ENCODE measurements around the gene DACH1.

Gene DACH1

GRCh38 chr13:71610876-71611275 is 256.1 kb downstream of the DACH1 start:
- no peaks in the 10 kb centered on the region for H3K36me3 ChIP-seq (ENCODE audit: insufficient read depth, low read length)
- H3K9me3 ChIP-seq (ENCODE audit: low read length): no peaks in the 10 kb centered on the region
- H2AFZ ChIP-seq (ENCODE audit: low read depth, low read length): no peak overlapping the region
- no peaks in the 10 kb centered on the region for H3K27me3 ChIP-seq (ENCODE audit: insufficient read depth, low read length)
- peaks cover 5% of the 10 kb centered on the region for H3K4me1 ChIP-seq (ENCODE audit: insufficient read depth, low read length)
- no peak overlapping the region for H3K4me3 ChIP-seq (ENCODE audit: low read length)

- peaks cover 5% of the 10 kb centered on the region for H3K4me1 ChIP-seq (ENCODE audit: insufficient read depth, low read length)
- no peaks in the 10 kb centered on the region for H3K36me3 ChIP-seq (ENCODE audit: insufficient read depth, low read length)
- no peak overlapping the region for H2AFZ ChIP-seq (ENCODE audit: low read depth, low read length)
Observed at GRCh38 chr13:71609271-71609670, 257.7 kb downstream of the DACH1 start.

GRCh38 chr13:71607575-71607974 is 259.4 kb downstream of the DACH1 start:
- Histone ChIP-seq H3K4me1 (ENCODE audit: insufficient read depth, low read length) (peaks cover 5% of the 10 kb centered on the region), H2AFZ (ENCODE audit: low read depth, low read length) (no peak overlapping the region), H3K4me3 (ENCODE audit: low read length) (no peak overlapping the region), H3K36me3 (ENCODE audit: insufficient read depth, low read length) (no peaks in the 10 kb centered on the region), H3K27me3 (ENCODE audit: insufficient read depth, low read length) (no peaks in the 10 kb centered on the region), H3K9me3 (ENCODE audit: low read length) (no peaks in the 10 kb centered on the region)

More at GRCh38 chr13:71609271-71609670, 257.7 kb downstream of the DACH1 start:
- H3K27me3 ChIP-seq (ENCODE audit: insufficient read depth, low read length): no peaks in the 10 kb centered on the region
- H3K4me3 ChIP-seq (ENCODE audit: low read length): no peak overlapping the region
- H3K9me3 ChIP-seq (ENCODE audit: low read length): no peaks in the 10 kb centered on the region

GRCh38 chr13:71606818-71607217 is 260.2 kb downstream of the DACH1 start:
- Histone ChIP-seq H3K4me3 (ENCODE audit: low read length) (no peak overlapping the region), H3K9me3 (ENCODE audit: low read length) (no peaks in the 10 kb centered on the region), H3K27me3 (ENCODE audit: insufficient read depth, low read length) (no peaks in the 10 kb centered on the region), H3K36me3 (ENCODE audit: insufficient read depth, low read length) (no peaks in the 10 kb centered on the region), H3K4me1 (ENCODE audit: insufficient read depth, low read length) (peaks cover 5% of the 10 kb centered on the region), H2AFZ (ENCODE audit: low read depth, low read length) (no peak overlapping the region)

- Histone ChIP-seq H3K4me1 (ENCODE audit: insufficient read depth, low read length) (no peaks in the 10 kb centered on the region), H3K36me3 (ENCODE audit: insufficient read depth, low read length) (no peaks in the 10 kb centered on the region), H3K9me3 (ENCODE audit: low read length) (no peaks in the 10 kb centered on the region), H3K27me3 (ENCODE audit: insufficient read depth, low read length) (no peaks in the 10 kb centered on the region), H2AFZ (ENCODE audit: low read depth, low read length) (no peak overlapping the region), H3K4me3 (ENCODE audit: low read length) (no peak overlapping the region)
Observed at GRCh38 chr13:71605744-71606143, 261.3 kb downstream of the DACH1 start.

- no peak overlapping the region for H3K4me3 ChIP-seq (ENCODE audit: low read length)
- H3K27me3 ChIP-seq (ENCODE audit: insufficient read depth, low read length): no peaks in the 10 kb centered on the region
- no peaks in the 10 kb centered on the region for H3K36me3 ChIP-seq (ENCODE audit: insufficient read depth, low read length)
- no peak overlapping the region for H2AFZ ChIP-seq (ENCODE audit: low read depth, low read length)
- no peaks in the 10 kb centered on the region for H3K4me1 ChIP-seq (ENCODE audit: insufficient read depth, low read length)
- H3K9me3 ChIP-seq (ENCODE audit: low read length): no peaks in the 10 kb centered on the region
Observed at GRCh38 chr13:71603255-71603654, 263.7 kb downstream of the DACH1 start.

GRCh38 chr13:71602344-71602743 is 264.7 kb downstream of the DACH1 start:
- no peaks in the 10 kb centered on the region for H3K4me1 ChIP-seq (ENCODE audit: insufficient read depth, low read length)
- H3K27me3 ChIP-seq (ENCODE audit: insufficient read depth, low read length): no peaks in the 10 kb centered on the region
- H3K9me3 ChIP-seq (ENCODE audit: low read length): no peaks in the 10 kb centered on the region
- H3K36me3 ChIP-seq (ENCODE audit: insufficient read depth, low read length): no peaks in the 10 kb centered on the region
- H2AFZ ChIP-seq (ENCODE audit: low read depth, low read length): no peak overlapping the region
- no peak overlapping the region for H3K4me3 ChIP-seq (ENCODE audit: low read length)

- H3K27me3 ChIP-seq (ENCODE audit: insufficient read depth, low read length): no peaks in the 10 kb centered on the region
- H3K36me3 ChIP-seq (ENCODE audit: insufficient read depth, low read length): no peaks in the 10 kb centered on the region
- no peaks in the 10 kb centered on the region for H3K4me1 ChIP-seq (ENCODE audit: insufficient read depth, low read length)
- H3K9me3 ChIP-seq (ENCODE audit: low read length): no peaks in the 10 kb centered on the region
- H2AFZ ChIP-seq (ENCODE audit: low read depth, low read length): no peak overlapping the region
- no peak overlapping the region for H3K4me3 ChIP-seq (ENCODE audit: low read length)
Observed at GRCh38 chr13:71597150-71597549, 269.9 kb downstream of the DACH1 start.

GRCh38 chr13:71596116-71596515 is 270.9 kb downstream of the DACH1 start:
- Histone ChIP-seq H2AFZ (ENCODE audit: low read depth, low read length) (no peak overlapping the region), H3K27me3 (ENCODE audit: insufficient read depth, low read length) (no peaks in the 10 kb centered on the region), H3K4me1 (ENCODE audit: insufficient read depth, low read length) (no peaks in the 10 kb centered on the region), H3K36me3 (ENCODE audit: insufficient read depth, low read length) (no peaks in the 10 kb centered on the region), H3K4me3 (ENCODE audit: low read length) (no peak overlapping the region), H3K9me3 (ENCODE audit: low read length) (no peaks in the 10 kb centered on the region)

GRCh38 chr13:71593566-71593965 is 273.4 kb downstream of the DACH1 start:
- Histone ChIP-seq H2AFZ (ENCODE audit: low read depth, low read length) (no peak overlapping the region), H3K9me3 (ENCODE audit: low read length) (no peaks in the 10 kb centered on the region), H3K4me1 (ENCODE audit: insufficient read depth, low read length) (no peaks in the 10 kb centered on the region), H3K27me3 (ENCODE audit: insufficient read depth, low read length) (no peaks in the 10 kb centered on the region), H3K36me3 (ENCODE audit: insufficient read depth, low read length) (no peaks in the 10 kb centered on the region), H3K4me3 (ENCODE audit: low read length) (no peak overlapping the region)

GRCh38 chr13:71591374-71591773 is 275.6 kb downstream of the DACH1 start:
- H2AFZ ChIP-seq (ENCODE audit: low read depth, low read length): no peak overlapping the region
- no peaks in the 10 kb centered on the region for H3K9me3 ChIP-seq (ENCODE audit: low read length)
- no peak overlapping the region for H3K4me3 ChIP-seq (ENCODE audit: low read length)
- peaks cover 9% of the 10 kb centered on the region for H3K4me1 ChIP-seq (ENCODE audit: insufficient read depth, low read length)
- H3K27me3 ChIP-seq (ENCODE audit: insufficient read depth, low read length): no peaks in the 10 kb centered on the region
- no peaks in the 10 kb centered on the region for H3K36me3 ChIP-seq (ENCODE audit: insufficient read depth, low read length)

GRCh38 chr13:71590654-71591148 is 276.3 kb downstream of the DACH1 start:
- Histone ChIP-seq H3K4me1 (ENCODE audit: insufficient read depth, low read length) (peaks cover 9% of the 10 kb centered on the region), H2AFZ (ENCODE audit: low read depth, low read length) (no peak overlapping the region), H3K36me3 (ENCODE audit: insufficient read depth, low read length) (no peaks in the 10 kb centered on the region), H3K4me3 (ENCODE audit: low read length) (no peak overlapping the region), H3K27me3 (ENCODE audit: insufficient read depth, low read length) (no peaks in the 10 kb centered on the region), H3K9me3 (ENCODE audit: low read length) (no peaks in the 10 kb centered on the region)

- no peaks in the 10 kb centered on the region for H3K9me3 ChIP-seq (ENCODE audit: low read length)
- no peaks in the 10 kb centered on the region for H3K27me3 ChIP-seq (ENCODE audit: insufficient read depth, low read length)
- no peak overlapping the region for H3K4me3 ChIP-seq (ENCODE audit: low read length)
- H3K4me1 ChIP-seq (ENCODE audit: insufficient read depth, low read length): peaks cover 9% of the 10 kb centered on the region
- peaks cover 3% of the 10 kb centered on the region for H3K36me3 ChIP-seq (ENCODE audit: insufficient read depth, low read length)
- no peak overlapping the region for H2AFZ ChIP-seq (ENCODE audit: low read depth, low read length)
Observed at GRCh38 chr13:71589032-71589431, 278.0 kb downstream of the DACH1 start.

- Histone ChIP-seq H3K9me3 (ENCODE audit: low read length) (no peaks in the 10 kb centered on the region), H3K4me1 (ENCODE audit: insufficient read depth, low read length) (peaks cover 9% of the 10 kb centered on the region), H3K27me3 (ENCODE audit: insufficient read depth, low read length) (no peaks in the 10 kb centered on the region), H3K36me3 (ENCODE audit: insufficient read depth, low read length) (peaks cover 3% of the 10 kb centered on the region), H3K4me3 (ENCODE audit: low read length) (no peak overlapping the region), H2AFZ (ENCODE audit: low read depth, low read length) (no peak overlapping the region)
Observed at GRCh38 chr13:71587817-71588216, 279.2 kb downstream of the DACH1 start.
